WTC11 (cell line): Measurements from ENCODE around the gene RMDN3. TPM values are rescaled to one million over a fixed set of nuclear protein-coding genes. Genes with fewer than 3 reads are reported as not detected.

Source experiments
- ATAC-seq: fragments of 200-7000 bp; cut with Tn5 transposase; 2 replicates; pipeline ENCODE4 v1.10.0; 2021; ENCODE audit warnings: mild to moderate bottlenecking, moderate library complexity
- CTCF ChIA-PET: fragments of 300-600 bp; sonication (Branson Sonifier 250); formaldehyde crosslinking; loops from one replicate; lab custom pipeline; 2021; ENCODE audit warnings: antibody characterized with exemption; lab: Charles Lee
- POLR2A ChIA-PET: fragments of 350-600 bp; sonication (Branson Sonifier 250); formaldehyde crosslinking; loops from one replicate; lab custom pipeline; 2021; ENCODE audit warnings: antibody characterized with exemption; lab: Charles Lee
- DNase-seq: peaks from one replicate; pipeline ENCODE4 v3.0.0; 2021; ENCODE audit warnings: low spot score
- H3K27ac Mint-ChIP-seq: 2 replicates; pipeline ENCODE4 v1.8.0; 2021; ENCODE audit warnings: mixed read lengths
- H3K27me3 Mint-ChIP-seq: 2 replicates; pipeline ENCODE4 v1.8.0; 2021; ENCODE audit warnings: low read depth, mild to moderate bottlenecking, moderate library complexity, mixed read lengths
- H3K36me3 Mint-ChIP-seq: 2 replicates; pipeline ENCODE4 v1.8.0; 2021; ENCODE audit warnings: mixed read lengths
- H3K4me1 Mint-ChIP-seq: 2 replicates; pipeline ENCODE4 v1.8.0; 2022; ENCODE audit warnings: mixed read lengths
- H3K4me3 Mint-ChIP-seq: 2 replicates; pipeline ENCODE4 v1.8.0; 2021; ENCODE audit warnings: mild to moderate bottlenecking, moderate library complexity, mixed read lengths
- H3K9me3 Mint-ChIP-seq: 2 replicates; pipeline ENCODE4 v1.8.0; 2021; ENCODE audit warnings: mixed read lengths
- ATF3 ChIP-seq: sonication (generic); formaldehyde crosslinking; conservative IDR thresholded peaks from 2 replicates; pipeline ENCODE4 v1.8.1; 2022; ENCODE audit warnings: mild to moderate bottlenecking, missing genetic modification reagents
- ATF6 ChIP-seq: sonication (generic); formaldehyde crosslinking; IDR thresholded peaks from 2 replicates; pipeline ENCODE4 v1.8.1; 2023; ENCODE audit warnings: mild to moderate bottlenecking, missing genetic modification reagents
- CDX4 ChIP-seq: fragments of 250-450 bp; sonication (Bioruptor Pico); IDR thresholded peaks from 2 replicates; pipeline ENCODE4 v1.9.0; 2021; ENCODE audit warnings: moderate library complexity, mild to moderate bottlenecking, inconsistent platforms, borderline replicate concordance
- GABPB1 ChIP-seq: sonication (generic); formaldehyde crosslinking; IDR thresholded peaks from 2 replicates; pipeline ENCODE4 v1.8.1; 2023; ENCODE audit warnings: mild to moderate bottlenecking, missing genetic modification reagents
- GRHL2 ChIP-seq: fragments of 250-450 bp; sonication (Bioruptor Pico); IDR thresholded peaks from 2 replicates; pipeline ENCODE4 v1.8.0; 2022; ENCODE audit warnings: mild to moderate bottlenecking, moderate library complexity; ENCODE audit not compliant: insufficient replicate concordance, severe bottlenecking
- JAZF1 ChIP-seq: fragments of 250-450 bp; sonication (Bioruptor Pico); IDR thresholded peaks from 2 replicates; pipeline ENCODE4 v1.9.0; 2021; ENCODE audit warnings: moderate library complexity, mild to moderate bottlenecking, inconsistent platforms
- MXD4 ChIP-seq: fragments of 250-450 bp; sonication (Bioruptor Pico); IDR thresholded peaks from 2 replicates; pipeline ENCODE4 v1.8.0; 2021; ENCODE audit warnings: mild to moderate bottlenecking, moderate library complexity, borderline replicate concordance
- MYBL2 ChIP-seq: sonication (generic); formaldehyde crosslinking; IDR thresholded peaks from 2 replicates; pipeline ENCODE4 v1.8.1; 2023; ENCODE audit warnings: mild to moderate bottlenecking, moderate library complexity, missing genetic modification reagents
- NR1H2 ChIP-seq: sonication (generic); formaldehyde crosslinking; IDR thresholded peaks from 2 replicates; pipeline ENCODE4 v1.9.0; 2021; ENCODE audit warnings: mild to moderate bottlenecking, moderate library complexity, missing genetic modification reagents
- NR2C2 ChIP-seq: sonication (generic); formaldehyde crosslinking; IDR thresholded peaks from 2 replicates; pipeline ENCODE4 v1.8.0; 2022; ENCODE audit warnings: mild to moderate bottlenecking, missing genetic modification reagents
- OVOL2 ChIP-seq: fragments of 250-450 bp; sonication (Bioruptor Pico); IDR thresholded peaks from 2 replicates; pipeline ENCODE4 v1.9.0; 2021; ENCODE audit warnings: mild to moderate bottlenecking, borderline replicate concordance
- SOX15 ChIP-seq: fragments of 250-450 bp; sonication (Bioruptor Pico); IDR thresholded peaks from 2 replicates; pipeline ENCODE4 v1.9.0; 2021; ENCODE audit warnings: mild to moderate bottlenecking
- ZNF263 ChIP-seq: sonication (generic); formaldehyde crosslinking; IDR thresholded peaks from 2 replicates; pipeline ENCODE4 v1.8.1; 2022; ENCODE audit warnings: low read depth, mild to moderate bottlenecking, moderate library complexity, missing genetic modification reagents
- ZNF425 ChIP-seq: fragments of 250-450 bp; sonication (Bioruptor Pico); conservative IDR thresholded peaks from 2 replicates; pipeline ENCODE4 v1.9.0; 2021; ENCODE audit warnings: mild to moderate bottlenecking
- ZNF532 ChIP-seq: fragments of 250-450 bp; sonication (Bioruptor Pico); IDR thresholded peaks from 2 replicates; pipeline ENCODE4 v1.9.0; 2021; ENCODE audit warnings: mild to moderate bottlenecking, borderline replicate concordance
- total RNA-seq: library from RNA; stranded (reverse); gene quantifications from 3 replicates; pipeline ENCODE4 v1.2.3, GENCODE V29; 2021

RMDN3 gene
- total RNA-seq, 1 experiment from 2014 or later: 22.8 TPM

- TF ChIP-seq SOX15: no peak
- no peak for TF ChIP-seq NR2C2 (CRISPR knock-in tag)
- TF ChIP-seq OVOL2: no peak
- no peak for TF ChIP-seq JAZF1
- TF ChIP-seq, all 79 proteins: peak for 0
Observed at GRCh38 chr15:40747685-40748631, 7.1 kb downstream of the RMDN3 start (continued).

- H3K27ac Mint-ChIP-seq: no peak overlapping the region
- CTCF ChIA-PET: interaction anchor here (0.6 to 3.1 kb wide), 33 partner anchors 9 to 202 kb away, joined by 3 to 38 read pairs (median 5); partner anchors contain the start of genes DNAJC17, GCHFR, SPINT1 and VPS18
- peaks cover 13% of the 10 kb centered on the region for H3K36me3 Mint-ChIP-seq
- no peaks in the 10 kb centered on the region for H3K27me3 Mint-ChIP-seq
- no peak overlapping the region for H3K4me3 Mint-ChIP-seq
- DNase-seq (no peak), ATAC-seq (peak; percentile 14; the same call in 1 of the 2 replicates)
- 0 out of 2 replicates have a peak, but pooled peaks have one; percentile 28 for TF ChIP-seq GABPB1 (CRISPR knock-in tag)
- TF ChIP-seq ZNF263 (CRISPR knock-in tag): no peak
- H3K4me1 Mint-ChIP-seq: no peaks in the 10 kb centered on the region
- no peaks in the 10 kb centered on the region for H3K9me3 Mint-ChIP-seq
- POLR2A ChIA-PET: interaction anchor here (0.6 to 1.1 kb wide), 8 partner anchors 15 to 147 kb away, joined by 3 to 7 read pairs (median 3); partner anchors contain the start of genes DNAJC17, SPINT1, VPS18 and ZFYVE19
Observed at GRCh38 chr15:40746916-40747418, 8.1 kb downstream of the RMDN3 start.

GRCh38 chr15:40744815-40745152 lies 10.3 kb downstream of the RMDN3 start:
- DNase-seq (no peak), ATAC-seq (no peak)
- H3K4me1 Mint-ChIP-seq: peaks cover 12% of the 10 kb centered on the region
- H3K4me3 Mint-ChIP-seq: no peak overlapping the region
- H3K9me3 Mint-ChIP-seq: no peaks in the 10 kb centered on the region
- POLR2A ChIA-PET: interaction anchor here (0.5 kb wide), 1 partner anchor 18 kb away, joined by 3 read pairs; no protein-coding TSS in a partner anchor
- peaks cover 13% of the 10 kb centered on the region for H3K36me3 Mint-ChIP-seq
- no peak for TF ChIP-seq ATF3 (CRISPR knock-in tag)
- CTCF ChIA-PET: interaction anchor here (0.6 to 2.7 kb wide), 19 partner anchors 9 to 1106 kb away, joined by 3 to 13 read pairs (median 4); partner anchors contain the start of genes CCDC32, GCHFR, RAD51 and VPS18
- no peak overlapping the region for H3K27ac Mint-ChIP-seq
- no peaks in the 10 kb centered on the region for H3K27me3 Mint-ChIP-seq

GRCh38 chr15:40743921-40744814 lies 10.9 kb downstream of the RMDN3 start:
- ChIA-PET CTCF (interaction anchor here (0.6 to 2.7 kb wide), 23 partner anchors 9 to 1107 kb away, joined by 3 to 13 read pairs (median 4); partner anchors contain the start of genes CCDC32, GCHFR, RAD51 and VPS18), POLR2A (no interaction called here)
- Mint-ChIP-seq H3K4me1 (peaks cover 19% of the 10 kb centered on the region), H3K27me3 (no peaks in the 10 kb centered on the region), H3K36me3 (peaks cover 11% of the 10 kb centered on the region), H3K27ac (no peak overlapping the region), H3K9me3 (no peaks in the 10 kb centered on the region), H3K4me3 (no peak overlapping the region)
- DNase-seq (no peak), ATAC-seq (peak; percentile 56)
- no peak for TF ChIP-seq GRHL2 (CRISPR knock-in tag)
- TF ChIP-seq CDX4 (CRISPR knock-in tag): no peak
- TF ChIP-seq ZNF263 (CRISPR knock-in tag): no peak
- no peak for TF ChIP-seq NR1H2 (CRISPR knock-in tag)
- TF ChIP-seq ATF6 (CRISPR knock-in tag): no peak
- TF ChIP-seq ZNF532 (CRISPR knock-in tag): no peak
- TF ChIP-seq ZNF425 (CRISPR knock-in tag): no peak
- no peak for TF ChIP-seq MYBL2 (CRISPR knock-in tag)
- TF ChIP-seq MXD4 (CRISPR knock-in tag): no peak
